ENCODE results near the gene RETREG2.

The RETREG2 gene

GRCh38 chr2:219177552-219178376 lies at the start of gene RETREG2:
Gene RETREG2 (plus strand): TSS chr2:219178275. CDS start chr2:219178353, 78 bp downstream.
- peak; percentile 22 for TF ChIP-seq CTCF (IDR thresholded peaks at IDR 0.05; ENCODE audit: low read depth, low read length, missing control alignments)
- peak; percentile 78 for DNase-seq
- H3K27ac ChIP-seq: peak within 1 kb of the TSS; percentile 90
- in situ Hi-C loops (cut with HindIII; ENCODE audit: low pct_ligation_motif_present, low sequenced_read_pairs): no loop called here
- H3K4me3 ChIP-seq (ENCODE audit: low read depth, low read length): peak within 1 kb of the TSS; percentile 84
- peaks cover 28% of the 10 kb centered on the region for H3K36me3 ChIP-seq (replicated peaks)
- H3K27me3 ChIP-seq (replicated peaks): no peaks in the 10 kb centered on the region

GRCh38 chr2:219128396-219128795 lies 49.7 kb upstream of the RETREG2 start:
- no peak for TF ChIP-seq CTCF (IDR thresholded peaks at IDR 0.05; ENCODE audit: low read depth, low read length, missing control alignments)
- in situ Hi-C loops (cut with HindIII; ENCODE audit: low pct_ligation_motif_present, low sequenced_read_pairs): no loop called here
- no peaks in the 10 kb centered on the region for H3K36me3 ChIP-seq (replicated peaks)
- H3K27ac ChIP-seq: no peak overlapping the region
- DNase-seq: peak; percentile 10
- no peaks in the 10 kb centered on the region for H3K27me3 ChIP-seq (replicated peaks)
- H3K4me3 ChIP-seq (ENCODE audit: low read depth, low read length): no peak overlapping the region

GRCh38 chr2:219129589-219129988 lies 48.5 kb upstream of the RETREG2 start:
- Histone ChIP-seq H3K27me3 (replicated peaks) (no peaks in the 10 kb centered on the region), H3K36me3 (replicated peaks) (no peaks in the 10 kb centered on the region), H3K27ac (no peak overlapping the region), H3K4me3 (ENCODE audit: low read depth, low read length) (no peak overlapping the region)
- TF ChIP-seq CTCF (IDR thresholded peaks at IDR 0.05; ENCODE audit: low read depth, low read length, missing control alignments): no peak
- in situ Hi-C loops (cut with HindIII; ENCODE audit: low pct_ligation_motif_present, low sequenced_read_pairs): no loop called here
- no peak for DNase-seq

- no peaks in the 10 kb centered on the region for H3K27me3 ChIP-seq (replicated peaks)
- H3K27ac ChIP-seq: no peak overlapping the region
- in situ Hi-C loops (cut with HindIII; ENCODE audit: low pct_ligation_motif_present, low sequenced_read_pairs): no loop called here
- no peak for TF ChIP-seq CTCF (IDR thresholded peaks at IDR 0.05; ENCODE audit: low read depth, low read length, missing control alignments)
- no peaks in the 10 kb centered on the region for H3K36me3 ChIP-seq (replicated peaks)
- DNase-seq: no peak
- no peak overlapping the region for H3K4me3 ChIP-seq (ENCODE audit: low read depth, low read length)
Observed at GRCh38 chr2:219131327-219131726, 46.7 kb upstream of the RETREG2 start.

- Histone ChIP-seq H3K27ac (no peak overlapping the region), H3K4me3 (ENCODE audit: low read depth, low read length) (no peak overlapping the region), H3K27me3 (replicated peaks) (no peaks in the 10 kb centered on the region), H3K36me3 (replicated peaks) (no peaks in the 10 kb centered on the region)
- in situ Hi-C loops (cut with HindIII; ENCODE audit: low pct_ligation_motif_present, low sequenced_read_pairs): no loop called here
- no peak for TF ChIP-seq CTCF (IDR thresholded peaks at IDR 0.05; ENCODE audit: low read depth, low read length, missing control alignments)
- DNase-seq: no peak
Observed at GRCh38 chr2:219131744-219132143, 46.3 kb upstream of the RETREG2 start.
